ENCODE results near the gene SULT1A1. TPM values are rescaled to one million over a fixed set of nuclear protein-coding genes. Genes with fewer than 3 reads are reported as not detected.
A peak's percentile ranks its signal among the peaks of the same experiment; 100 is the strongest.
"Not testable (repeated sequence)": the region's sequence is repeated elsewhere in the genome, so short reads cannot be mapped to it uniquely, and the experiment has no call there.

SULT1A1 gene
- polyA plus RNA-seq, 3 donors = 96.3 to 362 (median 320) TPM

- no peak for TF ChIP-seq CTCF (IDR thresholded peaks at IDR 0.05)
- H3K27me3 ChIP-seq (ENCODE audit: control insufficient read depth in 2 of 2, insufficient read depth in 2 of 2, low read length in 2 of 2) = no peaks in the 10 kb centered on the region
- H3K27ac Mint-ChIP-seq = peak overlapping the region in 4 of 7 donors; percentile 52 to 87 (median 63)
- H3K4me3 ChIP-seq (replicated peaks in 1 of 3; ENCODE audit: low read depth in 2 of 3, low read length in 3 of 3) = peak overlapping the region in 1 of 3 experiments; percentile 77
- no peaks in the 10 kb centered on the region for H3K9me3 ChIP-seq (replicated peaks in 1 of 2; ENCODE audit: control insufficient read depth in 1 of 2, insufficient read depth in 1 of 2, low read length in 2 of 2)
- peaks cover 0 to 3% (median under 1%) of the 10 kb centered on the region in 3 donors for H3K27me3 Mint-ChIP-seq (ENCODE audit: low read depth in 3 of 3)
- DNase-seq = no peak
- H3K27ac ChIP-seq (ENCODE audit: low read depth in 1 of 2, low read length in 2 of 2) = no peak overlapping the region
- no peaks in the 10 kb centered on the region for H3K9me3 Mint-ChIP-seq
- no peak overlapping the region for H2AFZ ChIP-seq (ENCODE audit: insufficient read depth, low read depth, low read length, poor library complexity, severe bottlenecking)
- peaks cover 50% of the 10 kb centered on the region for H3K4me1 Mint-ChIP-seq
- no peaks in the 10 kb centered on the region for H4K20me1 ChIP-seq (ENCODE audit: insufficient read depth, low read length)
- peaks cover 41 to 46% of the 10 kb centered on the region in 2 donors for H3K4me1 ChIP-seq (ENCODE audit: control insufficient read depth in 1 of 2, insufficient read depth in 2 of 2, low read length in 2 of 2)
- peaks cover 0 to 6% of the 10 kb centered on the region in 2 donors for H3K36me3 ChIP-seq (replicated peaks in 1 of 2; ENCODE audit: control insufficient read depth in 1 of 2, insufficient read depth in 2 of 2, low read length in 2 of 2)
- H3K4me2 ChIP-seq (replicated peaks; ENCODE audit: extremely low read depth, low read length, poor library complexity, severe bottlenecking) = no peak overlapping the region
- no peak overlapping the region for H3K9ac ChIP-seq (ENCODE audit: insufficient read depth, low read length, poor library complexity, severe bottlenecking)
- peaks cover 10 to 19% of the 10 kb centered on the region in 2 donors for H3K36me3 Mint-ChIP-seq
- intact Hi-C loops (cut with micrococcal nuclease) = no loop called here
- peak overlapping the region; percentile 41 to 93 for H3K4me3 Mint-ChIP-seq
- 87% methylated on average over 4 of the region's 7 CpGs for WGBS (ENCODE audit: insufficient coverage)
- H3K79me2 ChIP-seq (ENCODE audit: insufficient read depth, low read length) = peaks cover 28% of the 10 kb centered on the region
Observed at GRCh38 chr16:28621481-28622155, 11.8 kb upstream of the SULT1A1 start.

- H3K27ac Mint-ChIP-seq; H4K20me1 ChIP-seq (ENCODE audit: insufficient read depth, low read length); H3K4me3 Mint-ChIP-seq; H3K4me2 ChIP-seq (replicated peaks; ENCODE audit: extremely low read depth, low read length, poor library complexity, severe bottlenecking); H3K27me3 ChIP-seq (ENCODE audit: control insufficient read depth in 2 of 2, insufficient read depth in 2 of 2, low read length in 2 of 2); H3K9me3 ChIP-seq (replicated peaks in 1 of 2; ENCODE audit: control insufficient read depth in 1 of 2, insufficient read depth in 1 of 2, low read length in 2 of 2); H2AFZ ChIP-seq (ENCODE audit: insufficient read depth, low read depth, low read length, poor library complexity, severe bottlenecking); H3K4me3 ChIP-seq (replicated peaks in 1 of 3; ENCODE audit: low read depth in 2 of 3, low read length in 3 of 3); H3K9me3 Mint-ChIP-seq; H3K27me3 Mint-ChIP-seq (ENCODE audit: low read depth in 3 of 3); H3K36me3 ChIP-seq (replicated peaks in 1 of 2; ENCODE audit: control insufficient read depth in 1 of 2, insufficient read depth in 2 of 2, low read length in 2 of 2); DNase-seq; intact Hi-C loops (cut with micrococcal nuclease); H3K9ac ChIP-seq (ENCODE audit: insufficient read depth, low read length, poor library complexity, severe bottlenecking); H3K27ac ChIP-seq (ENCODE audit: low read depth in 1 of 2, low read length in 2 of 2): not testable (repeated sequence)
- Mint-ChIP-seq H3K36me3 (peaks cover 10 to 23% of the 10 kb centered on the region in 2 donors), H3K4me1 (peaks cover 60% of the 10 kb centered on the region)
- H3K4me1 ChIP-seq (ENCODE audit: control insufficient read depth in 1 of 2, insufficient read depth in 2 of 2, low read length in 2 of 2) = peaks cover 50 to 51% of the 10 kb centered on the region in 2 donors
- H3K79me2 ChIP-seq (ENCODE audit: insufficient read depth, low read length) = peaks cover 28% of the 10 kb centered on the region
- WGBS (ENCODE audit: insufficient coverage) = no CpG with 5 or more reads among the region's 1 CpG
Observed at GRCh38 chr16:28620316-28620715, 10.5 kb upstream of the SULT1A1 start.

Data from CD14-positive monocyte (primary cell).